HL-60 (cell line): ENCODE data around the gene TCF19.

Experiments
- CTCF ChIP-seq: IDR thresholded peaks from one replicate; pipeline ENCODE4 v1.5.1; 2011; ENCODE audit warnings: low read length, control low read depth, inconsistent platforms; ENCODE audit not compliant: insufficient read depth
- GABPA ChIP-seq: IDR thresholded peaks from 2 replicates; pipeline ENCODE4 v1.6.1; 2012; ENCODE audit warnings: low read depth
- POLR2AphosphoS5 ChIP-seq: IDR thresholded peaks from 2 replicates; pipeline ENCODE4 v1.6.1; 2012; ENCODE audit warnings: low read depth
- SPI1 ChIP-seq: IDR thresholded peaks from 2 replicates; pipeline ENCODE4 v1.6.1; 2012; ENCODE audit warnings: low read depth, mild to moderate bottlenecking, borderline replicate concordance
- TF ChIP-seq, protein P1 (sequence below): IDR thresholded peaks from 2 replicates; pipeline ENCODE4 v1.6.1; 2012; ENCODE audit warnings: low read depth; ENCODE audit not compliant: insufficient replicate concordance

GRCh38 chr6:31130751-31131150, 27.6 kb upstream of the TCF19 start:
- no peak for TF ChIP-seq CTCF
- TF ChIP-seq, protein P1, sequence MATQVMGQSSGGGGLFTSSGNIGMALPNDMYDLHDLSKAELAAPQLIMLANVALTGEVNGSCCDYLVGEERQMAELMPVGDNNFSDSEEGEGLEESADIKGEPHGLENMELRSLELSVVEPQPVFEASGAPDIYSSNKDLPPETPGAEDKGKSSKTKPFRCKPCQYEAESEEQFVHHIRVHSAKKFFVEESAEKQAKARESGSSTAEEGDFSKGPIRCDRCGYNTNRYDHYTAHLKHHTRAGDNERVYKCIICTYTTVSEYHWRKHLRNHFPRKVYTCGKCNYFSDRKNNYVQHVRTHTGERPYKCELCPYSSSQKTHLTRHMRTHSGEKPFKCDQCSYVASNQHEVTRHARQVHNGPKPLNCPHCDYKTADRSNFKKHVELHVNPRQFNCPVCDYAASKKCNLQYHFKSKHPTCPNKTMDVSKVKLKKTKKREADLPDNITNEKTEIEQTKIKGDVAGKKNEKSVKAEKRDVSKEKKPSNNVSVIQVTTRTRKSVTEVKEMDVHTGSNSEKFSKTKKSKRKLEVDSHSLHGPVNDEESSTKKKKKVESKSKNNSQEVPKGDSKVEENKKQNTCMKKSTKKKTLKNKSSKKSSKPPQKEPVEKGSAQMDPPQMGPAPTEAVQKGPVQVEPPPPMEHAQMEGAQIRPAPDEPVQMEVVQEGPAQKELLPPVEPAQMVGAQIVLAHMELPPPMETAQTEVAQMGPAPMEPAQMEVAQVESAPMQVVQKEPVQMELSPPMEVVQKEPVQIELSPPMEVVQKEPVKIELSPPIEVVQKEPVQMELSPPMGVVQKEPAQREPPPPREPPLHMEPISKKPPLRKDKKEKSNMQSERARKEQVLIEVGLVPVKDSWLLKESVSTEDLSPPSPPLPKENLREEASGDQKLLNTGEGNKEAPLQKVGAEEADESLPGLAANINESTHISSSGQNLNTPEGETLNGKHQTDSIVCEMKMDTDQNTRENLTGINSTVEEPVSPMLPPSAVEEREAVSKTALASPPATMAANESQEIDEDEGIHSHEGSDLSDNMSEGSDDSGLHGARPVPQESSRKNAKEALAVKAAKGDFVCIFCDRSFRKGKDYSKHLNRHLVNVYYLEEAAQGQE: no peak
- TF ChIP-seq POLR2AphosphoS5: no peak
- TF ChIP-seq SPI1: no peak
- no peak for TF ChIP-seq GABPA
